Retina (tissue), 1 donor: Measurements from ENCODE around the gene LRRC4C.
"Not testable (repeated sequence)": the region's sequence is repeated elsewhere in the genome, so short reads cannot be mapped to it uniquely, and the experiment has no call there.

Source experiments
- DNase-seq: peaks from one replicate; pipeline ENCODE4 v3.0.0-alpha.2; 2016

LRRC4C gene

DNA sequence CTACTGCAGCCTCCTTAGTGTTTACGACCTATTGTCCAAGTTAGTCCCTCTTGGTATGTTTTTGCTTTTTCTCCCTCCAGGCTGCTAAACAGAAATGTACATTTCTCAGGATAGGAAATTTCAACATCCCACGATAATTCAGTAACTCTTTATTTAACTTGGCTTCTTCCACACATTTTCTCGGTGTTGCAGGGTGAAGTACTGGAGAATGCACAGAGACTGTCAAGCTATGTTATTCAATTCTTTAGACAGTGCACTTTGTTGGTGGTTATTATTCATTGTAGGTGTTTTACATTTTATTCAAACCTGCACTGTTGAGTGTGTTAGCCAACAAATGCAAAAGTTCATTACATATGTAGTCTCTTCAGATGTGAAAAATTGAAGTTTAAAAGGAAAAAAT, 839.8 kb downstream of the LRRC4C start:
- no peak for DNase-seq

DNA sequence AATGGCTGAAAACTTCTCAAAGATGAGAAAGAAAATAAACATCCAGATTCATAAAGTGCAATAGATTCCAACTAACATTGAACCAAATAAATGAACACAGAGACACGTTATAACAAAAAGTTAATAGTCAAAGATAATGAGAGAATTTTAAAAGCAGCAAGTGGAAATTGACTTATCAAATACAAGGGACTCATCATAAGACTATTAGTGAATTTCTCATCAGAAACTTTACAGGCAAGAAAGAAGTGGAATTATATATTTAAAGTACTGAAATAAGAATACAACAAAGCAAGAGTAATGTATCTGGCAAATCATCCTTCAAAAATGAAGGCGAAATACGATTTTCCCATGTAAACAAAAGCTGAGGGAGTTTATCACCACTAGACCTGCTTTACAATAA, 852.7 kb downstream of the LRRC4C start:
- DNase-seq = no peak

DNA sequence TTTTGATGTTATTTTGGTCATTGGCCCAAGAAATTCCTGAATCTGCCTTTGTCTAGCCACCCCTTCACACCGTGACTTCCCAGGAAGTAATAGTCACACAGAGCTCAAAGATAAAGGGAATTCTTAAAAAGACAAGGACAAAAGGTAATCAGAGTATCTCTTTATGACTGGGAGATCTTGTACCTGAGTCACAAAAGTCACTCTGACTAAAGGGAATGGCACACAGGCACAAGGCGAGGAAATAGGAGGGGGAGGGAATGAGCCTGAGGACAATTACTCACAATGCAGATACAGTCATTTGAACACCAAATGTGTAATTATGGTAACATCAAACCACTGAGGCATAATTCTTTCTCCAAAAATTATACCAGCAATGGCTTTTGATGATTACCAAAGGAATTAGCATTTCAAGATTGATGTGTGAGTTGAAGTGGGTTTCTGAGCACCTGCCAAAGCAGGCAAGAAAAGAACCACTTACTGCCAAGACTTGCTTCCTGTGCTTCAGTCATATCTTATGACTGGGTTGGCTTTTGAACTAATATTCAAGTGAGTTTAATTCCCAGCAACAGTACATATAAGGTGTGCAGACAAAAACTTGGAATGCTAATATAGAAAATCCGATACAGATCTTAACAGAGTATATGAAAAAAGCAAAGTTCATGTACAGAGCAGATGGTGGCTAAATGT, 856.4 kb downstream of the LRRC4C start:
- DNase-seq = no peak

- DNase-seq = no peak
These were observed 861.8 kb downstream of the LRRC4C start for GRCh38 chr11:40597546-40598113.

DNA sequence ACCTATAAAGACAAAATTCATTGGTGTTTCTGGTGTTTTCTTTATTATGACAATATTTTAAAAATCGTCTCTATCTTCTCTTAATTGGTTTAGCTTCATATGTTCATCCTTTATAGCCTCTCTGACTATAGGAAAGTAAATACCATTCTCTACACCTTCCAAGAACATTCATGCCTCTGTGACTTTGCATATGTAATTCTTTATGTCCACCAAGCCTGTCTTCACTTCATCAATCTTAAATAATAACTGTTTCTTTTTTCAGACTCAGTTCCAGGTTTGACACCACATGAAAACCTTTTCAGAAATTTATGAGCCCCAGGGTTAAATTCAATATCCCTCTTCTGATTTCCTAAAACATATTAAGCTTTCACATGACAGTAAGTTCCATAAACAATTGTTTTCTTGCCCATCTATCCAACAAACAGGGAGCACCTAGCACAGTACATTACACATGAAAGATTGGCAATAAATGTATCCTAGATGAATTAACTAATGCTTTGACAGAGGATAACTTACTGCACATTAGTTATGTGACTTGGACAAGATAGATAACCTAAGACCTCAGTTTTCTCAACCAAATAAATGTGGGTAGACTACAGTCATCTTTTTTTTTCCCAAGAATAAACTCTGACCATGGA, 886.1 kb downstream of the LRRC4C start:
- no peak for DNase-seq

DNA sequence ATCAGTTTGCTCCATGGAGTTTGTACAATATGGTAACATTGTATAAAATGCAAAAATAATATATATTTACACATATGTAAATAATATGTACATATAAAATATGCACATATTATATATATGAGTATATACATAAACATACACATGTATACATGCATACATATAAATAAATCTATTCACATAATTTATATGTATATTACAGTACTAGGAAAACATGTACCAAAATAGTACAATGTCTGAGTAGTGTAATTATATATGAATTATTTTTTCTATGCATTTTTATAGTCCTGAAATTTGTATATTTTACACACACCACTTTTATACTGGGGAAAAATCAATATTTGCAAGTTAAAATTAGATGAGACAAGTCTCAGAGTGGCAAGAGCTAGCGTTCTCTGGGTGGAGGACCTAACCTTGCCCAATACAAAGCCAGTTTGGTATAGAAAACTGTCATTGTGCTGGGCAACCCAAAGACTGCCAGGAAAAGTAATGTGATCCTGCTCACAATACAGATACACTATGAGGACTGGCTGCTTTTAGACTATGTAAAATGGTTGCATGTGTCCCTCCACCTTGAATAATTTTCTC, 889.4 kb downstream of the LRRC4C start:
- DNase-seq = no peak

DNA sequence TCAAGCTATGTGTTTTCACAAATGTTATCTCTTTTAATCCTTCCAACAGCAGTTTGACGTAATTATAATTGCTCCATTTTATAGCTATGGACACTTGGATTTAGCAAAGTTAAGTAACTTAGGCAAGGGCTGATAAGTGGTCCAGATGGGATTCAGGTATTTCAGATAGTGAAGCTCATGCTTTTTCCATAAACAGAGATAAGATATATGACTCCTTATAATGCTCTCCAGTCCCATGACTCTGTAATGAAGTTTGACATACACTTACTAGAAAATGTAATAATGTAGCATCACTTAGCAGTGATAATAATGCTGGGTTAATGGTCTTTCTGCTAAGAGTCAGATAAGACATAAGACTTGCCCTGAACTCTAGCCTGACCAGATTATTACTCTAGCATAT, 892.1 kb downstream of the LRRC4C start:
- DNase-seq = no peak

GRCh38 chr11:40544162-40544561, 915.3 kb downstream of the LRRC4C start:
- no peak for DNase-seq

DNA sequence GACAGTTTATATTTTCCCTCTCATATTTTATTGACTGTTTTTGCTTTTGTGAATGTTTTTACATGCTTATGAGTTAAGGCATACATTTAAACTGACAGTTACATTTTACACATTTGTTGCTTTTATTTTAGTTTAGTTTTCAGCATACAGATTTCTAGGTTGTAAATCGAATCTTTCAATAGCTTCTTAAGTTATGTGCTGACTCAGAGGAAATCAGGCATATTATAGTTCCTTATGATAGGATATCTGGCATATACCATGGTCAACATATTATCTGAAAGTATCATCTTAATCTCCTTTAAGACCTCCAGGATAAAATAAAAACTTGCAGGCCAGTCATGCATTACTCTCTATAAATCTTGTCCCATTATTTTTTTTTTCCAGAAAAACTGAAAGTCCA, 916.6 kb downstream of the LRRC4C start:
- no peak for DNase-seq

GRCh38 chr11:40537734-40538133, 921.7 kb downstream of the LRRC4C start:
- DNase-seq = no peak

DNA sequence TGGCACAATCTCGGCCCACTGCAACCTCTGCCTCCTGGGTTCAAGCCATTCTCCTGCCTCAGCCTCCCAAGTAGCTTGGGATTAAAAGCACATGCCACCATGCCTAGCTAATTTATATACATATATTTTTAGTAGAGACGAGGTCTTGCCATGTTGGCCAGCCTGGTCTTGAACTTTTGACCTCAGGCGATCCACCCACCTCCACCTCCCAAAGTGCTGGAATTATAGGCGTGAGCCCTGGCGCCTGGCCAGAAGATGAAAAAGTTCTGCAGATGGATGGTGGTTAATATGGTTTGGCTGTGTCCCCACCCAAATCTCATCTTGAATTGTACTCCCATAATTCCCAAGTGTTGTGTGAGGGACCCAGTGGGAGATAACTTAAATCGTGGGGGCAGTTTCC, 937.4 kb downstream of the LRRC4C start:
- not testable (repeated sequence) for DNase-seq

DNA sequence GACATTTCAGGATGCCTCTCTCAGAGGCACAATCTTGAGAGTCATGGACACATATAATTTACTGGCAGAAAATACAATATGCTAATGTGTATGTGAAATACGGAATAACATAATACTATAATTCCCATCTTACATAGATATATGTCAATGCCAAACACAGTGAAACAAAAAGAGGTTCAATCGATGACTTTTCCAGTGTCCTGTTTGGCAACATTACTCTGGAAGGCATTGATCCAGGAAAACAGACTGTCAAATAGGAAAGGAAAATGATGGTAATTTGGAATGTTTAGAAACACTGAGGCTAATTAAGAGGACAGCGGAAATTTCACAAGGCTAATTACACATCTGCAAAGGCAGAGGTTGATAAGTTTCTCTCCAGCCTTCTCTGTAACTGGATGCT, 942.3 kb downstream of the LRRC4C start:
- no peak for DNase-seq

DNA sequence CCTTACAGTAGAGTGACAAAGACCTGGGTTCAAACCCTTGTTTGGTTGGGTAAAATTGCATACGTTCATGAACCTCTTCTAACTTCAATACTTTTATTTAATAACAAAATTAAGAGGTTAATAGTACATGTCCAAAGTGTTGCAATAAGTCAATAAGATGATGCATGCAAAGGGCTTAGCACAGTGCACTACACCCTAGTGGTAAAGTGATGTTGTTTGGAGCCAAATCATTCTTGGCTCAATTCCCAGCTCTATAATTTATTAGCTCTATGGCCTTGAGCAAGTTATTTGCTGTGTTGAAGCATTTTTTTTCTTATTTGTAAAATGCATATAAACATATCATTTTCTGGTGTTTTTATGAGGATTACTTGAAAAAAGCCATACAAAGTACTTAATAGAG, 945.3 kb downstream of the LRRC4C start:
- no peak for DNase-seq

GRCh38 chr11:40513281-40513680, 946.2 kb downstream of the LRRC4C start:
- no peak for DNase-seq

- DNase-seq = no peak
These were observed 951.1 kb downstream of the LRRC4C start for GRCh38 chr11:40508303-40508702.

DNA sequence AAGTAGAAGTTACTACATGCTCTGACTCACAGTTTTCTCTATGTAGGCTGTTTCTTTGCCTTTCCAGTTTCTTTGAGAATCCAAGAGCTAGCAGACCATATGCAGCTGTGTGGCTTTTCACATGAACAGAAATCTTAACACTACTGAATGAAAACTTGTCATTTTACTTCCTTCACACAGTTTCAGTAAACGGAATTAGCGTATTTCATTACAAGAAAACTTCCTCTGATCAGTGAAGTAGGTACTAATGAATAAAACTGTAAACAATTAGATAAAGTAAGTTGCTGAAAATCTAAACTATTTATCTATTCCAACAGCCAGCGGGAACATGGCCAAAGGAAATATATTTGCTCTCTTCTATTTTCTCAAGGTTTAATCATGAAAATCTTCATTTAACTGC, 953.2 kb downstream of the LRRC4C start:
- DNase-seq = no peak

DNA sequence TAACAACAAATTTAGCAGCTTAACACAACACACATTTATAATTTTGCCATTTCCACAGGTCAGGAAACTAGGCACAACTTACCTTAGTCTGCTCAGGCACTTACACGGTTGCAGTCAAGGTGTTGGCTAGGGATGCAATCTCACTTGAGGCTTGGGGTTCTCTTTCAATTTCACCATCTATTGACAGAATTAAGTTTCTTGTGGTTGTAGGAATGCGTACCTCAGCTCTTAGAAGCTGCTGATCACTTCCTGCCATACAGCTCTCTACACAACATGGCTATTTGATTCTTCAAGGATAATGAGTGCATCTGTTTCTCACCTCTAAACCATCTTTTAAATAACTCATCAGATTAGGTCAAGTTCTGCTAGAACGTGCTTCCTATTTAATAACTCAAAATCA, 968.1 kb downstream of the LRRC4C start:
- no peak for DNase-seq

DNA sequence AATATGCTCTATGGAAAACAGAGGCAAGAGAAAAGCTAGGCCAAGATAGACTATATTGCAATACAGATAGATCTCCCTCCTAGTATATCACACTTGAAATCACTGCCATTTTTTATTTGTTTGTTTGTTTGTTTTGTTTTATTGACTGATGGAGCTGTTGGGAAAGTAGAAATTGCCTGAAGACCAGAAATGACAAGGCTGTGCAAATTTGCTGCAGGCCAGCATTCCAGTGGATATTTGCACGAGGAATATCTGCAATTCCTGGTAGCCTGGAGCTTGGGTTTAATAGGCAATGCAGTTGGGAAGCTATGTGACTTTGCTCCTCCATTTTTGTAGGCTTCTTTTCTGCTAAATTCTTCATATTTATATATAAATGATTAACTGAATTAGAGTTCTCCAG, 991.7 kb downstream of the LRRC4C start:
- DNase-seq = no peak

DNA sequence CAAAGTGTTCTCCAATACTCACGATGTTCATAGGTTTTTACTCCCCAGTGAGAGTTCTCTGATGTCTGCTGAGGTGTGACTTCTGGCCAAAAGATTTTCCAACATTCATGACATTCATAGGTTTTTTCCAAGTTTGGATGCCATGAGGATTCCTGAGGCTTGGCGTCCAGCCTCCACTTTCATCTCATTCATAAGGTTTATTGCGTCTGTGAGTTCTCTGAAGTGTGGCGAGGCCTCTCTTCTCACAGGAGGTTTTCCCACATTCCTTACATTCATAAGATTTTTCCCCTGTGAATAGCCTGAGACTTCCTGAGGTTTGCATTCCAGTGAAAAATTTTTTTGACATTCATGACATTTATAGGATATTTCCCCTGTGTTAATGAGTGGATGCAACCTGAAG, 1014.1 kb downstream of the LRRC4C start:
- DNase-seq = no peak

DNA sequence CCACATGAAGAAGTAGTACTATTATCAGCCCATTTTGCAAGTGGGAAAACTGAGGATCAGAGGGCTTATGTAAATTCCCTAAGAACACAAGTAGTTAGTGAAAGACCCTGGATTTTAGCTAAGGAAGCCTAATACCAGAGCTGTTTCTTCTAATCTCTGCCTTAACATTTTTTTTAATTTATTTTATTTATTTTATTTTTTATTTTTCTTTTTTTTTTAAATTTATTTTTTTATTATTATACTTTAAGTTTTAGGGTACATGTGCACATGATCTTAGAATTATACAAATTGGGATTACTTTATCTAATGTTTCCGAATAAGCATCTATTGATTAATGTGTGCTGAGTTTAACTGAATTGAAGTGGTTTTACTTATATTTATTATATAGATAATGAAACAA, 1015.3 kb downstream of the LRRC4C start:
- DNase-seq = no peak

DNA sequence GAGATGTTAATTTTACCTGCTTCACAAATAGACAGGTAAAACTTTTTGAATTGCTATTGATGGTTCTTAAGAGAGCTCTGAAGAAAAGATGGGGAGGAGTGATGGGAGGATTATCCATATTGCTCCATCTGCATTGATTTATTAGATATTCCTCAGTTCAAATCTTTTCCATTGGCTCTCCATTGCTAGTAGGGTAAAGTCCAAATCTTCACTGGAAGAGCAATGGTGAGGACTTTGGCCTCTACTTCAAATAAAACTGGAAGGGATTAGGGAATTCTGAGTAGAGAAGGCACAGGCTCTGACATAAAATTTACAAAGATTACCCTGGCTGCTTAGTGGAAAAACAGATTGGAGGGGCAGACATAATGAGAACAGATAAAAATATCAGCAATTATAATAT, 1024.1 kb downstream of the LRRC4C start:
- DNase-seq = no peak

DNA sequence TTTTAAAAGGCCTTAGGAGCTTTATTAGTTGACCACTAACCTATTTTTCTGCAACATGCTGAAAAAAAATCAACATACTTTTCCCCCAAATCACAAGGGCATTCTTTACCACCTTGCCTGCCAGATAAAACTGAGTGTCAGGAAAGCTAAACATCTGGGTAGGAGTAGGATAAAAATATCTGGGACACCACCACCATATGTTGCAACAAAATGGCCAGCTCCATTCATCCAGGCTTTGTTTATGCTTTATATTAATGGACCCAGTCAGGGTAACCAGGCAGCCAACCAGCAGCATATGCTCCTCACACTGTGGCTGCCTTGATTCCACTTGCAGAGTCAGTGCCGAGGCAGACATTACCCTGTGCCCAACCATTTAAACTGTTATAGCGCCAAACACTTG, 1024.5 kb downstream of the LRRC4C start:
- no peak for DNase-seq

DNA sequence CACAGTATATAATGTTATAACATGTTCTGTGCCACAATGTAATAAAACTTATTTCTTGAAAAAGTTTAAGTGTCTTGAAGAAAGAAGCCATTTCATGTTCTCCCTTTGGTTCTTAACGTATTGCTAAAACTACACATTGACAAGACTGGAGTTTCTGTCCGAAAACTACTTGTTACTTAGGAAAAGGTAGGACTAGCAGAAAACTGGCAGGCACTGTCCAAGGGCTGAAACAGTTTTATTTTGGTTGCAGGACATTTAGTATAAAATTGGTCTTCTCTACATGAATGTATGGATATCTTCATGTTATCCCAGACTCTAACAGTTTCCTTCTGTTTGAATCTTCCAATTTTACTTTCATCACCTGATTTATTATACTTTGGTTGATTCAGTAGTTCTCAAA, 1027.1 kb downstream of the LRRC4C start:
- no peak for DNase-seq

GRCh38 chr11:40425168-40425567, 1034.3 kb downstream of the LRRC4C start:
- no peak for DNase-seq
